HG03108 (cell line): ENCODE results near the gene TBC1D24.
"Not testable (repeated sequence)": the region's sequence is repeated elsewhere in the genome, so short reads cannot be mapped to it uniquely, and the experiment has no call there.

Experiments used
- ATAC-seq: cut with Tn5 transposase; IDR thresholded peaks from one replicate; pipeline ENCODE4 v1.9.1; 2021; ENCODE audit warnings: moderate library complexity; ENCODE audit not compliant: unreplicated experiment

Gene TBC1D24

DNA sequence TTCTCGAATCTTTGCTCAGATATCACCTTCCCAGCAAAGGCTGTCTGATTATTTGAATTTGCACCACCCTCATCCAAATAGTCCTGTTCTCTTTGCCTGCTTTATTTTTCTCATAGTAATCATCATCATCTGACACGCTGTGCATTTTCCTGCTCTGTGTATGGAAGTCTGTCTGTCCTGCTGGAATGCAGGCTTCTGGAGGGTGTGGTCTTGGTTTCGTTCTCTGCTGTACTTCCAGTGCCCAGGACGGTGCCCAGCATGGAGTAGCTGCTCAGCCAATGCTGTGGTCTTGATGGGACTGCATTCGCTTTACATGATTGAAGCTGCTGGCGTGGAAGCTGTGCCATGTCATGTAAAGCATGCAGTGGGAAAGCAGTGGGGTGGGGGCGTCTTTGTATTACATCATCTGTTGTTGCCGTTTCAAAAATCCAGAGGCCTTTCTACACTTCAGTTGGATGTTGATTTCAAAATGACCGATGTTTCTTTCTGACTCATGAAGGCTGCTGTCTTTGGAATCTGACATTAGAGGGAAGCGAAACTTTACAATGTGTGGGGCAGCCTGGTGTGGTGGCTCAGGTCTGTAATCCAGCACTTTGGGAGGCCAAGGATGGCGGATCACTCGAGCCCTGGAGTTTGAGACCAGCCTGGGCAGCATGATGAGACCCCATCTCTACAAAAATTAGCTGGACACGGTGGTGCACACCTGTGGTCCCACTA, 79.9 kb downstream of the TBC1D24 start:
- ATAC-seq, result not testable (repeated sequence)
